HepG2 (cell line): ENCODE data around the gene LDLRAD2. TPM values are rescaled to one million over a fixed set of nuclear protein-coding genes. Genes with fewer than 3 reads are reported as not detected.
"Not testable (repeated sequence)": the region's sequence is repeated elsewhere in the genome, so short reads cannot be mapped to it uniquely, and the experiment has no call there.

ENCODE experiments used
- ATAC-seq: fragments of 200-7000 bp; cut with Tn5 transposase; 3 replicates; pipeline ENCODE4 v1.9.1; 2020; ENCODE audit warnings: mild to moderate bottlenecking, moderate library complexity
- BruUV-seq: library from RNA; stranded (reverse); fragments of 400-500 nt; replicated peaks from 2 replicates; lab custom pipeline; 2021; lab: Mats Ljungman, UMichigan
- CTCF ChIA-PET: fragments of 300-600 bp; formaldehyde crosslinking; extraction: SDS; loops from one replicate; lab custom pipeline; 2021; ENCODE audit warnings: low total read pairs, inconsistent platforms, low intra/inter-chr PET ratio; lab: Yijun Ruan, JAX
- POLR2A ChIA-PET: fragments of 350-600 bp; sonication (Branson Sonifier 250); formaldehyde crosslinking; loops from one replicate; lab custom pipeline; 2020; ENCODE audit warnings: antibody characterized with exemption, inconsistent platforms; lab: Yijun Ruan, JAX
- DNase-seq: peaks from one replicate; pipeline ENCODE4 v3.0.0-alpha.2; 2015; ENCODE audit warnings: low spot score
- FAIRE-seq: peaks from 3 replicates; lab custom pipeline; 2011; peaks lifted over from hg19 to GRCh38; lab: Jason Lieb, UNC
- H2AFZ ChIP-seq: one replicate; pipeline ENCODE4 v1.6.1; 2011; ENCODE audit warnings: low read length, inconsistent platforms
- H3K27ac ChIP-seq: fragments of 300-600 bp; 3 replicates; pipeline ENCODE4 v1.8.0; 2011; ENCODE audit warnings: mixed run types, mild to moderate bottlenecking, mixed read lengths, low read length, inconsistent platforms; ENCODE audit not compliant: insufficient read depth; ENCODE audit errors: extremely low read length
- H3K27me3 ChIP-seq, 2 experiments: fragments of 200-600 bp in 1 of 2; 2 replicates in 1 of 2; 3 replicates in 1 of 2; pipeline versions ENCODE4 v1.6.0 to v1.8.0; 2011; ENCODE audit warnings: low read length in 2 of 2, mild to moderate bottlenecking in 2 of 2, moderate library complexity in 2 of 2, inconsistent platforms in 1 of 2; ENCODE audit not compliant: insufficient read depth in 2 of 2, control insufficient read depth in 1 of 2
- H3K36me3 ChIP-seq, 2 experiments: fragments of 200-600 bp in 1 of 2; replicated peaks in 1 of 2; 2 replicates in 1 of 2; 3 replicates in 1 of 2; pipeline versions ENCODE4 v1.5.1 to v1.8.0; 2011; ENCODE audit warnings: low read length in 2 of 2, inconsistent platforms in 1 of 2; ENCODE audit not compliant: insufficient read depth in 2 of 2, control insufficient read depth in 1 of 2
- H3K4me1 ChIP-seq: 2 replicates; pipeline ENCODE4 v1.5.1; 2012; ENCODE audit warnings: low read length, inconsistent platforms; ENCODE audit not compliant: insufficient read depth
- H3K4me2 ChIP-seq: 2 replicates; pipeline ENCODE4 v1.6.0; 2011; ENCODE audit warnings: low read depth, low read length, inconsistent platforms
- H3K4me3 ChIP-seq, 3 experiments: fragments of 200-600 bp in 1 of 3; sonication (generic), shearing (Covaris generic) in 1 of 3; replicated peaks in 1 of 3; 2 replicates each; pipeline ENCODE4 v1.5.1; 2011 to 2016; ENCODE audit warnings: low read length in 3 of 3, inconsistent platforms in 2 of 3, low read depth in 2 of 3, mild to moderate bottlenecking in 2 of 3, control low read depth in 1 of 3, mixed read lengths in 1 of 3; ENCODE audit not compliant: insufficient read depth in 1 of 3
- H3K79me2 ChIP-seq: one replicate; pipeline ENCODE4 v1.6.1; 2011; ENCODE audit warnings: low read length, inconsistent platforms; ENCODE audit not compliant: insufficient read depth
- H3K9ac ChIP-seq: 2 replicates; pipeline ENCODE4 v1.6.0; 2011; ENCODE audit warnings: mild to moderate bottlenecking, low read depth, low read length, inconsistent platforms; ENCODE audit not compliant: insufficient read depth
- H3K9me3 ChIP-seq: 2 replicates; pipeline ENCODE4 v1.5.1; 2012; ENCODE audit warnings: mild to moderate bottlenecking, low read length
- H4K20me1 ChIP-seq: 2 replicates; pipeline ENCODE4 v1.6.0; 2011; ENCODE audit warnings: inconsistent platforms, mild to moderate bottlenecking, low read length, moderate library complexity; ENCODE audit not compliant: insufficient read depth
- ARNT2 ChIP-seq: sonication (generic); formaldehyde crosslinking; IDR thresholded peaks from 2 replicates; pipeline ENCODE4 v1.8.0; 2022; ENCODE audit warnings: mild to moderate bottlenecking, low read depth, missing genetic modification reagents, moderate library complexity
- CEBPB ChIP-seq: IDR thresholded peaks from 2 replicates; pipeline ENCODE4 v1.6.1; 2011; ENCODE audit warnings: low read depth, low read length, improper control_type of control experiment, borderline replicate concordance
- CEBPG ChIP-seq: IDR thresholded peaks from 2 replicates; pipeline ENCODE4 v1.6.1; 2016
- WGBS: methylation state at CpG from one replicate; pipeline ENCODE4 v1.1.6; 2017; ENCODE audit warnings: low lambda C conversion rate; 5-methylcytosine and 5-hydroxymethylcytosine counted together
- in situ Hi-C: cut with HindIII; loops from 2 replicates; pipeline ENCODE4 v1.10.0; 2017; ENCODE audit warnings: low pct_unique_long_range_greater_than_20kb; ENCODE audit not compliant: extremely low pct_ligation_motif_present
- intact Hi-C: fragments of 100-400 bp; cut with micrococcal nuclease; formaldehyde crosslinking; loops from one replicate; pipeline ENCODE4 v1.10.0; 2022; ENCODE audit not compliant: unreplicated experiment
- polyA plus RNA-seq, 8 experiments: library from polyadenylated mRNA; depleted of rRNA in 3 of 8; stranded (reverse) in 7 of 8; unstranded in 1 of 8; fragments of >200 nt; fragmentation: Illumina TruSeq in 4 of 8; extraction: Trizol in 4 of 8; gene quantifications; 2 replicates each; pipeline versions ENCODE4 v1.2.1 to v1.2.3, GENCODE V29; 2011 to 2016; ENCODE audit warnings: low read depth in 4 of 8, missing spikeins in 1 of 8, mixed read lengths in 1 of 8; ENCODE audit not compliant: insufficient read depth in 1 of 8
- total RNA-seq, 5 experiments: library from RNA; depleted of rRNA; stranded (reverse); fragments of >200 nt; fragmentation: Illumina TruSeq; extraction: Trizol; gene quantifications; 2 replicates each; pipeline ENCODE4 v1.2.3, GENCODE V29; 2016; ENCODE audit warnings: low read depth in 1 of 5

Gene LDLRAD2
- total and polyA plus RNA-seq, 2 of the 13 experiments (the other 11 are each of a cell fraction or from before 2014, with no cell fraction given): not detected

- Histone ChIP-seq H3K79me2 (peaks cover 67% of the 10 kb centered on the region), H4K20me1 (peaks cover 26% of the 10 kb centered on the region)
- H3K27ac ChIP-seq, H3K4me1 ChIP-seq, H3K4me3 ChIP-seq, H3K27me3 ChIP-seq, BruUV-seq, in situ Hi-C loops, H3K36me3 ChIP-seq, intact Hi-C loops, ATAC-seq, FAIRE-seq: not testable (repeated sequence)
- peak; percentile 32; the same call in 1 of the 2 replicates for TF ChIP-seq CEBPG (CRISPR knock-in tag)
- TF ChIP-seq CEBPB: peak; percentile 58
- TF ChIP-seq, all 625 proteins: peak for 2; not testable (repeated sequence) for 623
- H3K9me3 ChIP-seq, H3K9ac ChIP-seq, CTCF ChIA-PET, POLR2A ChIA-PET, DNase-seq, H2AFZ ChIP-seq, H3K4me2 ChIP-seq: not testable (repeated sequence)
- 96% methylated on average over 8 of the region's 8 CpGs for WGBS
Observed at GRCh38 chr1:21767106-21767505, 45.0 kb upstream of the LDLRAD2 start.

- Histone ChIP-seq H3K27me3 (no peaks in the 10 kb centered on the region), H4K20me1 (peaks cover 35% of the 10 kb centered on the region), H3K9me3 (no peaks in the 10 kb centered on the region), H3K4me3 (no peak overlapping the region), H3K4me2 (no peak overlapping the region), H3K9ac (no peak overlapping the region), H3K27ac (no peak overlapping the region), H3K4me1 (peaks cover 4% of the 10 kb centered on the region), H3K79me2 (peaks cover 74% of the 10 kb centered on the region), H3K36me3 (0 out of 5 replicates have a peak, but pooled peaks cover 0 to 2% of the 10 kb centered on the region in 2 experiments), H2AFZ (no peak overlapping the region)
- no TSS peak for BruUV-seq
- in situ Hi-C loops (no loop called here), intact Hi-C loops (no loop called here)
- TF ChIP-seq ARNT2 (CRISPR knock-in tag): no peak
- DNase-seq: no peak
- WGBS: 100% methylated on average over 2 of the region's 2 CpGs
- FAIRE-seq: no peak
- POLR2A ChIA-PET: no interaction called here
- no peak for ATAC-seq
- CTCF ChIA-PET: no interaction called here
Observed at GRCh38 chr1:21770201-21770600, 41.9 kb upstream of the LDLRAD2 start.

- H3K9me3 ChIP-seq, DNase-seq, FAIRE-seq, H3K4me3 ChIP-seq, H3K27me3 ChIP-seq, H3K4me2 ChIP-seq, ATAC-seq, H3K36me3 ChIP-seq, H3K4me1 ChIP-seq, in situ Hi-C loops, H3K9ac ChIP-seq, intact Hi-C loops, POLR2A ChIA-PET, CTCF ChIA-PET, H3K27ac ChIP-seq, H2AFZ ChIP-seq, BruUV-seq: not testable (repeated sequence)
- 97% methylated on average over 9 of the region's 9 CpGs for whole genome bisulfite sequencing
- H3K79me2 ChIP-seq: peaks cover 76% of the 10 kb centered on the region
- peaks cover 39% of the 10 kb centered on the region for H4K20me1 ChIP-seq
Observed at GRCh38 chr1:21770602-21771001, 41.5 kb upstream of the LDLRAD2 start.

- H3K9me3 ChIP-seq, DNase-seq, POLR2A ChIA-PET, H3K36me3 ChIP-seq, FAIRE-seq, H3K4me3 ChIP-seq, H2AFZ ChIP-seq, H3K27me3 ChIP-seq, BruUV-seq, intact Hi-C loops, CTCF ChIA-PET, H3K4me2 ChIP-seq, H3K27ac ChIP-seq, H3K9ac ChIP-seq, in situ Hi-C loops, ATAC-seq: not testable (repeated sequence)
- WGBS: 95% methylated on average over 10 of the region's 10 CpGs
- H3K79me2 ChIP-seq: peaks cover 73% of the 10 kb centered on the region
- peaks cover 49% of the 10 kb centered on the region for H4K20me1 ChIP-seq
- peaks cover 17% of the 10 kb centered on the region for H3K4me1 ChIP-seq
Observed at GRCh38 chr1:21771672-21772071, 40.4 kb upstream of the LDLRAD2 start.
